ENCODE results near the gene CHCHD3.

DNA sequence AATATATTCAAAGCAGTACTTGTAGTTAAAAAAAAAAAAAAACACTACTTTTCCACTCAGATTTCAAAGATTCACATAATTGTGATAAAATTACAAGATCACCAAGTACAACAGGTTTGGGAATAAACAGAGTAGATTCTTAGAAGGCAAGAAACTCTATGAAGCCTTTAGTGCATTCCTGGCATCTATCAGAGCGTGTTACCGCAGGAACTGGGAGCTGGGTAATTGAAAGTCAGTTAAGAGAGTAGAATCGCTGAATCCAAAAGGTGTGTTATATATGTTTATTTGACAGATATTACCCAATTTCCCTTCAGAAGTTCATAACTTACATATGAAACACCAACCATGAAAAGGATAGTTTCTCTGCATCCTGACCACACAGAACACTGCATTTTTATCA is 346.4 kb downstream of the CHCHD3 start:
- TF ChIP-seq EZH2 (IDR thresholded peaks at IDR 0.05) (no peak), POLR2AphosphoS5 (IDR thresholded peaks at IDR 0.05; ENCODE audit: borderline replicate concordance, low read depth, low read length) (no peak), FOXP2 (optimal IDR thresholded peaks at IDR 0.05; ENCODE audit: control extremely low read depth, extremely low read length, insufficient read depth) (no peak)
